Stimulated activated CD8-positive, alpha-beta memory T cell treated with anti-CD3 and anti-CD28 coated beads, Interleukin-4, amount 100 ng/mL, for 4 hours (primary cell): Measurements from ENCODE around the gene GABBR2.

Experiments
- DNase-seq, 2 donors: peaks; one replicate each; pipeline ENCODE4 v3.0.0-alpha.2; 2020; ENCODE audit warnings: low read depth in 2 of 2, low spot score in 1 of 2

Gene GABBR2

DNA sequence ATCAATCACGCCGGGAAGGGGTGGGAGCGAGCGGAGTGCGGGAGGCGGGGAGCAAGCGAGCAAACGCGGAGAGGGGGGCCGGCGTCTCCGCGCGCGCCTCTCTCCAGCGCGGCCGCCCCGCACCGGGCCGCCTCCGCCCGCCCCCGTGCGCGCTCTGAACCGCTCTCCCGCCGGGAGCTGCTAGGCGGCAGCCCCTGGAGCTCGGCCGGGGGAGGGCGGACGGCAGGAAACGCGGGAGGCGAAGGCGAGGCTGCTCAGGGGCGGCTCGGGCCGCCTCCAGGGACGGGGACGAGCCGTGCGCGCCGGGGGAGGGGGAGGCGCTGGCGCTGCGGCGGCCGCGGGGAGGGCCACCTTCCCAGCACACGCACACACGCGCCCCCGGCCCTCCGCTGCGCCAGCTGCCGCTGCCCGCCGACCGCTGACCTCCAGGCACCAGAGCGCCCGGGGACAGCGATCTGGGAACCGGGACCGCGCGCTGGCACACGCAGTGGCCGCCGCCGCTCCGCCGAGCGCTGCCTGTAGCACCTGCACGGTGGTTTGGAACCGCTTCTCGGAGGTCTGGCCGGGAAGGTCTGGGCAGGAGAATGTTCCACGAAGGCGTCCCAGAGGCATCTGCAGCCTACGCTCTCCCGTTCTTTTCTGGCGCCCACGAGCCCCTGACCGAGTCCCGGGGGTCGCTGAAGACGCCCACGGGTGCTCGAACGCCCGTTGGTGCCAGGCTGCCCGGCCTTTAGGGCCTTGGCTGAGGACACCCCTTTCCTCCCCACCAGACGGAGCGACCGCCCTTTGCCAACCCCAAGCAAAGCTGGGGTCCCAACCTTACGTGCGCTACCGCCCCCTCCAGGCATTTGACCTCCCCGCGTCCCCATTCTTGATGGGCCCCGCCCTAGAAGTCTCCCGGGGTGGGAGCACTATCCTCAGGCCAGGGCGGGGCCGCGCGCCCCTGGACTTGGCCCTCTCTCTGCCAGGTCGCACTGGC, at the start of gene GABBR2:
TSS of gene GABBR2 (minus strand) at position 3 of the 979 bp plus-strand sequence. CDS start 198 bp downstream, outside the sequence.
- no peak for DNase-seq

DNA sequence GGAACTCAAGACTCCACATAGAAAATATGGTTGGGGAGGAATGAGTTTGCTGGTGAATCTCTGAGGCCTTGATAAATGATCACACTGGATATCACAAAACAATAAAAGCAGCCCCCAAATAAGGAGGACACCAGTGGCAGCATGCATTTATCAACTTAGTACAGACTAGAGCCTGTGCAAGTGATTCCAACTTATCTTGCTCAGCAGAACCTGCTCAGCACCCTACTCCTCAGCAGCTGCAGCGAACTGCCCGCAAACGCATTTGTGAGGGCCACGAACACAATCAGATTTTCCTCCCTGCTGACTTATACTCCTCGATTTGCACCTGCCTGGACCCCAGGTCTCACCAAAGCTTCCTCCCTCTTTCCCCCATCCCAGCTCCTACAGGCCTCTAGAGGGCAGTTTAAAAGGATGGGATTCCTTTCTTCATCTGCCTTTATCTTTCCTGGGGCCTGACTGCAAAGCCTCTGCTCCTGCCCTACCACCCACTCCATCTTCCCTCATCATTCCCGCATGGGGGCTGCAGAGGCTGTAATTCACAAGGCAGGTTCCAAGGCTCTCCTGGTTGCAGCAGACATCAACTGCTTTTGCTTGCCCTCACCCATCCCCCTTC, 46.4 kb upstream of the GABBR2 start:
- DNase-seq = no peak

DNA sequence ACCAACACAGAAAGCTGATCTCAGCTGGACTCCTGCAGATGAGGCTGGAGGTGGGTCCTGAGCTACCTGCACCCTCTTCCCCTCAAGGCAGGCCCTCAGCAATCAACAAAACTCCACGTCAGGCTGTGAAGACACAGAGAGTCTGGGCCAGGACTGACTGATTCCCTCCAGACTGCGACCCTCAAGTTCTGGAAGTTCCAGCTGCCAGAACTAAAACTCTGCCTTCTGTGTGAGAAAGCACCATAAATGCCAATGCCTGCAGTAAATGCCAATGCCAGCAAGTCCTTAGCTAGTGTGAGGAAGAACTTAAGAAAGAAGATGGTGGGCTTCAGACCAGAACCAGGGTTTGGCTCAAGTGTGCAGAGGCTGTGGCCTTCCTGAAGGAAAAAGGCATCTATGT, 42.5 kb upstream of the GABBR2 start:
- no peak for DNase-seq

DNA sequence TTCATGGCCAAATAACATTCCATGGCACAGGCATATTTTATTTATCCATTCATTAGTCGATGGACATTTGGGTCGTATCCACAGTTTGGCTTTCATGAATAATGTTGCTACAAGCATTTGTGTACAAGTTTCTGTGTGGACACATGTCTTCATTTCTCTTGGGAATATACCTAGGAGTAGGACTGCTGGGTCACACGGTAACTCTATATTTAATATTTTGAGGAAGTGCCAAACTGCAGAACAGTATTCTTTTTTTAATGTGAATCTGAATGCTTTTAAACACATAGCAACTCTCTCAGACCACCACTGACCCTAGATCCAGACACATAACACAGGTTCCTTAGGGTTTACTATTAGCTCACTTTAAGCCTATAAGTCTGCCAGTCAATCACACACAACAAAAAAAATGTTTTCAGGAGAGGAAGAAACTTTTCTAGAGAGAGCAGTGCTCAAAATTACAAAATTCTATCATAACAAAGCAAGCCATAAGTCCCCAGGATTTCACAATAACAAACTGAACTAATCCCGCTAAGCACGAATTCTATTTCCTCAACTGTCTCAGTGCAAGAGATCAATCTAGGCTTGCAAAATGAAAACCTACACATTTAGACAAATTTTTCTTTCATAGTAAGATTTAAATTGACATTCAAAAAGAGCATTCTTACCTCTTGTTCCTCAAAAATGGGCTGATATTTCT, 41.8 kb upstream of the GABBR2 start:
- DNase-seq = no peak

DNA sequence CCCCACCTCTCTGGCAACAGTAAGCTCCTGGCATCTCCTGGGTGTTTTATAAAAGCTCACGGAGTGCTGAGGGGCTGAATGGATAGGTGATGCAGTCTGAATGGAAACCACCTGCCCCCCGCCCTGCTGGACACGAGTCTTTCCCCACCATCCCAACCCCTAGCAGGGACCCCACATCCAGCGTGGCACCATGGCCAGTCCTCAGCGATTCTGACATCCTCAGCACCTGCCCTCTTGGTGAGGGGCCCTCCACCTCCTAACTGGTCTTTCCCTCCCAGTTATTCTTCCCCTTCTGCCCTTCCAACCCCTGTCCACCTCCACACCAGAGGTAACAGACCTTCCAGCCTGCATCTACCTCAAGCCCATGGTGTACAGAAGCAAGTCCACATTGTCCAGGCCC, 38.7 kb upstream of the GABBR2 start:
- DNase-seq = no peak

DNA sequence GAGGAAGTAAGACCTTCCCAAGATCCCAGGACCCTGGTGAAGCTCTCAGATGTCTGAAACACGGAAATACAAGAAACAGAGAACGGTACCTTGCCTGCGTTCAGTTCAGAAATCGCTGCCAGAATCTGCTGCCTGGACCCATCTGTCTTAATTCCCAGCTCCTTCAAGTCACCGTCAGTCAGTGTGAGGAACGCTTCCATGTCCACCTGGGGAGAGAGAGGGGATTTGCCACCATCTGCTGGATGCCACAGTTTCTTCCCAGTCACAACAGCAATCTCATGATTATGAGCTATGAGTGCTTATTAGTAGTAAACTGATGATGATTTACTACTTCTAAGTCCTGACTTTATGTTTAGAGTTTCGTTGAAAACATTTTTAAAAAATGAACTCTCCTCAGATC, 36.7 kb upstream of the GABBR2 start:
- no peak for DNase-seq

DNA sequence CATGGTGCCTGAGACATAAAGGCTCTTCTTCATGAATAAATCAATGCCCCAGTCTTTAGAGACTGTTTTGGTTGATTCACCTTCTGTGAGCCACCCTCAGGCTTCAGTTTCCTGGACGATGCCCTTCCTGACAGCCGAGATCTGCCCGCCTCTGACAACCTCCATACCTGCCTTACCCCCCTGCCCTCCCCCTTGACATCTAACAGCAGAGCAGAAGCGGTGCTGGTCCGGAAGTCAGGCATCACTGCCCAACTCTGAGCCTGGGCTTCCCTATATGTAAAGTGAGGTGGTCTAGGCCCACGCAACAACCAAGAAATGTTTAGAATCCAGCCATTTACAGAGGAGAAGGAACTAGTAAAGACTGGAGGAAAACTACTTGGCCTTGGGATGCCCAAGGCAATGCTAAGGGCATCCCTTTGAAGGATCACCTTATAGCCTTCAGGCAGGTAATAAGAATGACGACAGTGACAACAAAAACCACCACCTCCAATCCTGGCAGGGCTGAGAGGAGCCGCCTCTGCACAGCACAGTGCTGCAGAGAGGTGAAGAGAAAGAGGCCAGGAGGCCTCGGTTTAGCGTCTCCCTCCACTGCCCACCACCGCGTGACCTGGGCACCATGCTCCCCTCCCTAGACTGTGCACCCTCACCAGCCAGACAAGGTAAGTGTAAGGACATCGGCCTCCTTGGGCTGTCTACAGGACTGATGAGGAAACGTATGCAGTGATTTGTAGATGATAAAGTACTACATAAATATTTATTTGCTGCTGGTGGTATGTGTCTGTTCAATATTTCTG, 35.3 kb upstream of the GABBR2 start:
- DNase-seq = no peak

DNA sequence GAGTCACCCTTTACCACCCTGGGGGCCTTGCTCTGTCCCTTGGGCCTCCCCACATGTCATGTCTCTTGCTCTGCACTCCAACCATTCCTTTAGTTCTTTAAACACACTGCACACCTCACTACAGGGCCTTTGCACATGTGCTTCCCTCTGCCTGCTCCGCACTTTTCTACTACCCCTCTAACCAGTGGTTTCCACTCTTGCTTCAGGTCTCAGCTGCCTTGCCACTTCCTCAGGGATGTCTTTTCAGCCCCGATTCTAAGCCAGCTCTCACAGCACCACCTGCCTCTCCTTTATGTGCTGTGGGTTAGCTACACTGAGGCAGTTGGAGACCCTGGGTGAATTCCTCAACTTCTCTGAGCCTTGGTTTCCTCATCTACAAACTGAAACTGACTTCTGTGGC, 34.6 kb upstream of the GABBR2 start:
- no peak for DNase-seq

DNA sequence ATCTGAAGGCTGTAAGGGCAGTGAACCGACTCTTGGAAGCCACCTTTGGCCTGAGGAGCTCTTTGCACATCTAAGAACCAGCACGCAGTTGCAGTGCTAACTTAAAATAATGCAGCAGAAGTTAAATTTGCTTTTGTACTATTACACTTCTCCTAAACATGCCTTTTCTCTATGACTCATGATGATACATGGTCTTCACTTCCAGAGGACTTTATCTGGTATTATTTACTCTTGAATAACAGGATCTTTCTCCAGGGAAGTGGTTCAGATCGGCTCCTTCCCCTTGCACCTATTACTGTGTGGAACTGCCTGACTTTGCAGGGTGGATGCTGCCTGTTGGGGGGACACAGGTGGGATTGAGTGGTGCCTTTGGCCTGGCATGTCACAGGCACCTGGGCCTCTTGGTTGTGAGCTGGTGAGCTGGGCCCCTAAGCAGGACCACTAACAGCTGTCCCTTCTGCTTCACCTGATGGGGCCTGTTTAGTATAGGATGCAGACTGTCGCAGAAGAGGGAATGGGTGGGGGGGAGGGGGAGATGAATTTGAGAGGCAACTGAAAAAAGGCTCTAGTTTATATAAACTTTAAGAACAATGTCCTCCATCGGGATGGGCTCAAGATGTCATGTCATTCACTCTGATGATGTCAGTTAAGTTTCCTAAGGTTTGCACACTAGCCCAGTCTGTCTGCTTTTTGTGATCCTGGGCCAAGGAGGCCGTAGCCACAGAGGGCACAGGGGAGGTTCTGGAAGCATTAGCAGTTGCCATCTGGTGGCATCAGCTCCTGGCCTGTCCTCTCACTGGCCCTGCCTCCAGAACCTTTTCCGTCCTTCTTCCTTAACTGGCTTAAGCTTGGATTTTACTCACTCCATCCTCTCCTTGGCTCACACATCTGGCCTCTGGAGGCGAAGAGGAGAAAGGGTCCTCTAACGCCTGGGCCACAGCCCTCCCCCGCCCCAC, 33.9 kb upstream of the GABBR2 start:
- no peak for DNase-seq

DNA sequence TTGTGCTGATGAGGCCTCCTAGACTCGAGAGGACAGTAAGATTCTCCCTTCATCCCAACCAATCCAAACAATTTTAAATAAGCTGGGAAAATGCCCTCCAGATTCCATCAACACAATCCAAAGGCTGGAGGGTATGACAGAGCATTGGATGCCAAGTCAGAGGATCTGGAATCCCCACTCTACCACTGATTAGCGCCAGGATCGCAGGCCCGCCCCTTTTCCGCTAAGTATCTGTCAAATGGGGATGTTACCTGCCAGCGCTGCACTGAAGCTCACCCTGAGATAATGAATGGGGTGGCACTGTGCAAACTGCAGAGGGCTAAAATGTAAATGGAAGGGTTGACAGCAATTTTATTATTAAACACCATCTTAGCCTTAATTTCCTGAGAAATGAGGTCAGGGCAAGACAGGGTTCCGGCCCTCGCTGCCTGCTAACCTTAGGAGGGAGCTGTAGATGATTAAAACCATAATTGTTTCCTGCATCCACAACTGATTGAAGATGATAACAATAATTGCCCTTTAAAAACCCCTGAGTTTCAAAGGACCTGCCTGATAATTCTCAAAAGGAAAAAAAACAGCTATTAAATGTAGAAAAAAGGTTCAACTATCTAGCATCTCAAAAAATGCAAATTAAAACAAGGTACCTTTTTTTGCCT, 31.6 kb upstream of the GABBR2 start:
- DNase-seq = no peak

DNA sequence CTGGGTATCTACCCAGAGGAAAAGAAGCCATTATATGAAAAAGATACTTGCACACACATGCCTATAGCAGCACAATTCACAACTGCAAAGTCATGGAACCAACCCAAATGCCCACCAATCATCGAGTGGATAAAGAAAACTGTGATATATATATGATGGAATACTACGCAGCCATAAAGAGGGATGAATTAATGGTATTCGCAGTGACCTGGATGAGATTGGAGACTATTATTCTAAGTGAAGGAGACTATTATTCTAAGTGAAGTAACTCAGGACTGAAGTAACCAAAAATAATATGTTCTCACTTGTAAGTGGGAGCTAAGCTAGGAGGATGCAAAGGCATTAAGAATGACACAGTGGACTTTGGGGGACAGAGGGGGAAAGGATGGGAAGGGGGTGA, 30.0 kb upstream of the GABBR2 start:
- no peak for DNase-seq

DNA sequence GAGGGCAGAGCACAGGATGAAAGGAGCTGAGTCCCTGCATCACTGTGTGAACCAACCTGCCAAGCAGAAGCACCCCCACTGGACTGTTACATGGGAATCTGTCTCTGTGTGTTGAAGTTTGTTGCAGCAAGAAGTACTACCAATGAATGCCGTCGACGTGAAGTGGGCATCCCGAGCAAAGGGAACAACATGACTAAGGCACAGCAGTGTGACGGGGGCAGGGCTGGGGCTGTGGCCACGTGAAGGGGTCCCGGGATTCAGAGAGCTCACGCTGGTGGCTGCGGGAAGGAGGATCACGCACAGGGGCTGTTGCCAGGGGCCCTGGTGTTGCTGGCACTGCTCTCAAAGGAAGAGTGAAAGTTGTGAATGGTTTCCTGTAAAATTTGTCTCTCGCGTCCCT, 27.5 kb upstream of the GABBR2 start:
- DNase-seq = no peak

DNA sequence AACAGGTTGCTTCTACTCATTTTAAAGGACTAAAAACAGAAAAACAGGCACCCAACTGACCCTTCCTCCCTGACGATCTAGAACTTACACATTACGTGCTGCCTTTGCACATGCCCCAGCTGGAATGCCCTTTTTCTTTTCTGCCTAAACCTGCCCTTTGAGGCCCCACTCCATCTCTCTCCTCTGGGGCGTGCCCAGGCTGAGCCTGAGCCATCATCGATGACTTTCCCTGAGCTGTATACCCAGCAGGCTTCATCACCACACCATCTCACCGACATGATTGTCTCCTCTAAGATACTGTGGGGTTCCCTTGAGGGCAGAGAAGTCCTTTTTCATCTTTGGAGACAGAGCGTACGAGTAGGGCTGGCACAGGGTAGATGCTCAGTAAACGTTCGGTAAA, 24.1 kb upstream of the GABBR2 start:
- no peak for DNase-seq

DNA sequence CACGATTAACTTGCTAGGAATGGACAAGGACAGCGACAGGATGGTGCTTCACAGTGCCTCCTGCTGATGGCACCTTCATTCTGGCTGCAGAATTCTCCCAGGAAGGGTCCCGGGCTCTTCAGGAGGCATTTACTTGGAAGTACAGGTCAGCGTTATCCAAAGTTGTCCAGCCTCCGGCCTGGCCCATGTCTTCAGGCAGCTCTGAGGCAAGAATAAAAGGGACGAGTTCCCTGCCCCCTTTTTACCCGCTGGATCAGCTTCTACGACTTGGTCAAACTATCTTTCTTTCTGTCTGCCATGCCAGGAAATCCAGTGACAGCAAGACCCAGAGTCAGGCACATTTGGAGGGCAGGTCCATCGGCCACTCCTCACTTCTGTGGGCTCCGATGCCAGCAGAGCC, 23.4 kb upstream of the GABBR2 start:
- DNase-seq = no peak

DNA sequence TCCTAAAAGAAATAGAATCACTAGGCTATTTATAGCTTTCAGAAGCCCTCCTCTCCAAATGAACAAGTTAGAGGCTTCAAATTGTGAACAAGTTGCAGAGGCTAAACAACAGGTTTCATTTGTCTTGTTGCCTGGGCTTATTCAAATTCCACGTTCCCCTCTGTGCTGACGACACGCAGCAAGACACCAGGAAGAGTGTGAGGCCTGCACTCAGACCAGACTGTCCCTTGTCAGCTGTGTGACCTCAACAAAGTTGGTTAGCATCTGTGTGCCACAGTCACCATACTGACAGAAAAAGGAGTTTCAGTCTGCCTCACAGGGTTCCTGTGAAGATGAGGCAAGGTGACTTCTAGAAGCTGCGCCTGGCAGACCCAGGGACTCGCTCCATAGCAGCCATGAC, 22.1 kb upstream of the GABBR2 start:
- DNase-seq = no peak

DNA sequence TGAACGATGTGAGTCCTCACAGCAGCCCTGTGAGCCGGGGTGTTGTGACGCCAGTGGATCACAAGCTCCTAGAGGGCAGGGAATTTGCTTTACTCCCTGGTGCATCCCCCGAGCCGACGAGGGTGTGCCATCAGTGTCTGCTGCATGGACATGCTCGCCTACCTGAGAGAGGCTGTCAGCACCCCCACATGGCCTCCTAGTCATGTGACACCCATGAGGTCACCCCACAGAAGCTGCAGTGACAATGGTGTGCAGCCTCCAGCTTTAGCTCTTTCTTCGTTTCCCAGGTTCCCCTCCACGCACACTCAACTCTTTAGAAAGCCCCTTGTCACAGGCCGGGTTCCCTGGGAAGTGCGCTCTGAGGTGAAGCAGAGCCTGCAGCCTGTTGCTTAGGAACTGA, 19.8 kb upstream of the GABBR2 start:
- no peak for DNase-seq

DNA sequence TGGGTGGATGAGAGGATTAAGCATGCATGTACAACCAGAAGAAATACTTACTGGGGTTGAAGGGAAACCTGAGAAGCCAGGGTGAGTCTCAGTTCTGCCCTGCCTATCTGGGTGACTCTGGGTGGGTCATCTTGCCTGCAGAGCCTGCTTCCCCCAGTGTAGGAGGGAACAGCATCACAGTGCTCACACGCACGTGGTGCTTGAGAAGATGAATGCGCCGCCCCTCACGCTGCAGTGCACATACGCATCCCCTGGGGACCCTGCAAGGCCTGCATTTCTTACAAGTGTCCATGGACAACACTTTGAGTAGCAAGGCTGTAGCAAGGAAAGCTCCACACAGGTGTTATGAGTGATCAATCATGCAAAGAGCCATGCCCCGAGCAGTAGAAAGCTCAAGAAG, 18.7 kb upstream of the GABBR2 start:
- no peak for DNase-seq

DNA sequence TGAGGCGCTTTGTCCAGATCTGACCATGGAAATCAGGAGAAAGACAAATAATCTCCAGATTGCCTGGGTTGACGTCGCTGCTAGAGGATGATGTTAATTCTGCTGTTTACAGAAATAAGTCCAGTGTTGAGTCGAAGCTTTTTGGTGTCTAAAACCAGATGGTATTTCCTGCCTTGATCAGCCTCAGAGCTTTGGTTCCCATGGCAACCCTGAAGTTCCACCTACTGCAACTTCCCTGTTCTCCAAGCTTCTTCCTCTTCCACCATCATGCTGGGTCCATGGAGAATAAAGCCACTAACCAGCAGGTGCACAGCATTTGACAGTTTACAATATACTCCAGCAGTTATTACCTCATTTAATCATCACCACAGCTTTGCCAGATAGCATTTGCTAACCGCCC, 18.0 kb upstream of the GABBR2 start:
- no peak for DNase-seq

DNA sequence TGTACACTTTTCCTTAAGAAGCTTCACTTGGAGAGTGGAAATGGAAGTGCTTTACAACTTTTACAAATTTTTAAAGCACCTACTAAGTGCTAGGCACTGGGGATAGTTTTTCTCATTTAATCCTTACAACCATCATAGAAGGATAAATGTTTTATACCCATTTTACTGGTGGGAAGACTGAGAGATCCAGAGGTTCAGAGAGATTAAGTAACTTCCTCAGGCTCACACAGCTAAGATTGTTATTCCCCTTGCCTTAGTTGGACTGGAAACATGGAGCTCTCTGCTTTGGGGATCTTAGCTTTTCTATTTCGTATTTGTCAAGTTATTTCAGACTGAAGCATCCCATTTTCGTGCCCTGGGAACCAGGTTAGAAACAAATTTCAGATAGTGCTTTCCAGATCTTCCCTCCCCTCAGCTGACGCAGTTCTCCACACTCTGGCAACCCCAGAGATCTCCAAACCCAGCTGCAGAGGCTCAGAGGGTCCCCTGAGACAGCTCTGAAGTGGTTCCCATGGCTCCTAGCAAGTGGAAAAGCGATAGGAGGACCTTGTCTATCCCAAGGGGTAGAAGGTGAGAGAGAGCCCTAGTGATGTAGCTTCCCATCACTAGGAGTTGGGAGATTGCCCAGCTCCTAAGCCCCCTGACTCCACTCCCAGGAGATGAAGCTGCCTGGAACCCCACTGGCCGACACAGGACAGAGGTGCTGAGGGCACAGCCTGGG, 16.2 kb upstream of the GABBR2 start:
- DNase-seq = no peak
